Endodermal cell (in vitro differentiated cells): ENCODE results near the gene LMOD2. TPM values are rescaled to one million over a fixed set of nuclear protein-coding genes. Genes with fewer than 3 reads are reported as not detected.

Experiments used
- DNase-seq: peaks from one replicate; pipeline ENCODE4 v3.0.0-alpha.2; 2017
- H3K27ac ChIP-seq: 2 replicates; pipeline ENCODE4 v1.5.1; 2013; ENCODE audit warnings: mild to moderate bottlenecking, low read depth, low read length, moderate library complexity
- H3K27me3 ChIP-seq: 2 replicates; pipeline ENCODE4 v1.6.1; 2013; ENCODE audit warnings: mild to moderate bottlenecking, low read length, moderate library complexity; ENCODE audit not compliant: insufficient read depth, control insufficient read depth, poor library complexity, severe bottlenecking
- H3K36me3 ChIP-seq: 2 replicates; pipeline ENCODE4 v1.7.0; 2013; ENCODE audit warnings: mild to moderate bottlenecking, low read length, moderate library complexity; ENCODE audit not compliant: control insufficient read depth, insufficient read depth
- H3K4me1 ChIP-seq: one replicate; pipeline ENCODE4 v1.7.0; 2013; ENCODE audit warnings: low read length; ENCODE audit not compliant: control insufficient read depth, insufficient read depth
- H3K4me3 ChIP-seq: 2 replicates; pipeline ENCODE4 v1.5.1; 2013; ENCODE audit warnings: mild to moderate bottlenecking, low read length, moderate library complexity
- H3K9ac ChIP-seq: 2 replicates; pipeline ENCODE4 v1.6.1; 2013; ENCODE audit warnings: mild to moderate bottlenecking, low read length, moderate library complexity; ENCODE audit not compliant: poor library complexity, severe bottlenecking; ENCODE audit errors: extremely low read depth
- H3K9me3 ChIP-seq: 2 replicates; pipeline ENCODE4 v1.6.1; 2013; ENCODE audit warnings: mild to moderate bottlenecking, low read length, moderate library complexity; ENCODE audit not compliant: control insufficient read depth
- H3K27ac Mint-ChIP-seq: 2 replicates; pipeline ENCODE4 v1.8.0; 2020; ENCODE audit warnings: mixed read lengths
- H3K27me3 Mint-ChIP-seq: 2 replicates; pipeline ENCODE4 v1.8.0; 2021; ENCODE audit warnings: mild to moderate bottlenecking, mixed read lengths; ENCODE audit not compliant: insufficient read depth
- H3K36me3 Mint-ChIP-seq: 2 replicates; pipeline ENCODE4 v1.8.0; 2020; ENCODE audit warnings: low read depth, mixed read lengths
- H3K4me1 Mint-ChIP-seq: 2 replicates; pipeline ENCODE4 v1.8.0; 2020; ENCODE audit warnings: mixed read lengths
- H3K4me3 Mint-ChIP-seq: 2 replicates; pipeline ENCODE4 v1.8.0; 2020; ENCODE audit warnings: mild to moderate bottlenecking, moderate library complexity, mixed read lengths
- H3K9me3 Mint-ChIP-seq: 2 replicates; pipeline ENCODE4 v1.8.0; 2020; ENCODE audit warnings: mild to moderate bottlenecking, mixed read lengths
- CTCF ChIP-seq: fragments of 200-600 bp; sonication (generic); conservative IDR thresholded peaks from 2 replicates; pipeline ENCODE4 v1.5.0; 2021; ENCODE audit warnings: antibody characterized with exemption, mild to moderate bottlenecking
- WGBS, 2 experiments: methylation state at CpG; one replicate each; pipeline versions ENCODE4 v1.1.5 to v1.1.7; 2013; ENCODE audit warnings: missing lambda C conversion rate in 2 of 2, mixed read lengths in 1 of 2; ENCODE audit not compliant: insufficient coverage in 1 of 2, insufficient read length in 1 of 2; 5-methylcytosine and 5-hydroxymethylcytosine counted together
- total RNA-seq, 2 donors: library from RNA; stranded (reverse); fragmentation: NEBNext Ultra II Directional in 1 of 2; extraction: Animal tissue kit (Norgen Biotek cat#: 25700) in 1 of 2; gene quantifications; 2 replicates in 1 of 2; 3 replicates in 1 of 2; pipeline ENCODE4 v1.2.1, GENCODE V29; 2021

Gene LMOD2
- total RNA-seq, 2 donors from 2014 or later: not detected

DNA sequence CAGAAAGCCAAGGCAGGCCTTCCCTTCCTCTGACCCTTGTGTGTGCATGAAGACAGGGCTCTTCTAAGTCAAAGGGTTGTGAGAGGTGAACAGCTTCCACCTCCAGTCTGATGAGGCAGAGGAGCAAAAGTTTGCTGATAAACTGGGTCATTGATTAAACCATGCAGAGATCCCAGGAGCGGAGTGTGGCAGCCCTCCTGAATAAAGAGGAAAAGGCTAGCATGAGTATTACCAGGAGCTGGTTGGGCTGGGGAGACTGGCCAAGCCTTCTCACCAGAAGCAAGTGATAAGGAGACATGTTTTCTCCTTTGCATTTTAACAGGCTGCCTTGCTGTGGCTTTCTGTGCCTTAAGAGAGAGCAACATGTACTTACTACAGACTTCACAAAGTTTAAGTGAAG, 10.2 kb downstream of the LMOD2 start:
- no peak for TF ChIP-seq CTCF
- Mint-ChIP-seq H3K27me3 (no peaks in the 10 kb centered on the region), H3K27ac (no peak overlapping the region), H3K9me3 (no peaks in the 10 kb centered on the region), H3K4me3 (no peak overlapping the region), H3K36me3 (no peaks in the 10 kb centered on the region), H3K4me1 (peaks cover 20% of the 10 kb centered on the region)
- H3K27ac ChIP-seq: no peak overlapping the region
- H3K27me3 ChIP-seq: no peaks in the 10 kb centered on the region
- no peak overlapping the region for H3K4me3 ChIP-seq
- no peaks in the 10 kb centered on the region for H3K9me3 ChIP-seq
- no peak overlapping the region for H3K9ac ChIP-seq
- peaks cover 4% of the 10 kb centered on the region for H3K4me1 ChIP-seq
- WGBS, 2 experiments: 95 to 100% methylated on average over 1 of the region's 1 CpG
- no peaks in the 10 kb centered on the region for H3K36me3 ChIP-seq
- no peak for DNase-seq

GRCh38 chr7:123666492-123666891, 10.8 kb downstream of the LMOD2 start:
- TF ChIP-seq CTCF: no peak
- H3K27me3 Mint-ChIP-seq: peaks cover 2% of the 10 kb centered on the region
- no peak overlapping the region for H3K9ac ChIP-seq
- 80 to 96% methylated on average over 1 of the region's 1 CpG for WGBS, 2 experiments
- peaks cover 15% of the 10 kb centered on the region for H3K4me1 Mint-ChIP-seq
- H3K9me3 Mint-ChIP-seq: no peaks in the 10 kb centered on the region
- DNase-seq: no peak
- no peaks in the 10 kb centered on the region for H3K9me3 ChIP-seq
- no peak overlapping the region for H3K4me3 ChIP-seq
- no peak overlapping the region for H3K27ac ChIP-seq
- no peak overlapping the region for H3K4me3 Mint-ChIP-seq
- H3K36me3 ChIP-seq: no peaks in the 10 kb centered on the region
- H3K27ac Mint-ChIP-seq: no peak overlapping the region
- H3K36me3 Mint-ChIP-seq: no peaks in the 10 kb centered on the region
- H3K4me1 ChIP-seq: no peaks in the 10 kb centered on the region
- H3K27me3 ChIP-seq: no peaks in the 10 kb centered on the region

DNA sequence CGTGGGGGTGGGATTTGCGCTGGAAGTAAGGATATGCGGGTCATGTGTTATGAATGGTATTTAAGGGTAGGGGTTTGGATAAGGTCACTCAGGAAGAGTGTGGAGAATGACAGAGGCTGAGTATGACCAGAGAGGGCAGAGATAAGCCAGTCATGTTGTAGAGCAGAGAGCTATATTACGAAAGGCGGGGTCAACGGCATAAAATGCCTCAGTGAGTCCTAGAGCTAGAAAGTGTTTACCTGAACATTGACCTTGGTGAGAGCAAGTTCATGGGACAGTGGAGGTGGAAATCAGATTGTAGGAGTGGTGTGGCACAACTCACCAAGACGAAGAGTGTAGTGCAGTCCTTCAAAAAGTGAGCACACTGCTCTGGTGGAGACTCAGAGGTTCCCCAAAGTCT, 13.8 kb downstream of the LMOD2 start:
- Mint-ChIP-seq H3K27me3 (peaks cover 4% of the 10 kb centered on the region), H3K9me3 (no peaks in the 10 kb centered on the region), H3K27ac (no peak overlapping the region), H3K4me3 (no peak overlapping the region), H3K36me3 (no peaks in the 10 kb centered on the region), H3K4me1 (peaks cover 14% of the 10 kb centered on the region)
- WGBS, 2 experiments: 95 to 97% methylated on average over 7 of the region's 7 CpGs
- DNase-seq: no peak
- Histone ChIP-seq H3K27me3 (no peaks in the 10 kb centered on the region), H3K36me3 (no peaks in the 10 kb centered on the region), H3K4me3 (no peak overlapping the region), H3K27ac (no peak overlapping the region), H3K9me3 (no peaks in the 10 kb centered on the region), H3K4me1 (no peaks in the 10 kb centered on the region), H3K9ac (no peak overlapping the region)
- TF ChIP-seq CTCF: no peak
